GM19240 (cell line): ENCODE data around the gene GOLGA6B.
"Not testable (repeated sequence)": the region's sequence is repeated elsewhere in the genome, so short reads cannot be mapped to it uniquely, and the experiment has no call there.

Experiments used
- DNase-seq: peaks from one replicate; pipeline ENCODE4 v3.0.0; 2011; ENCODE audit warnings: low spot score; ENCODE audit not compliant: insufficient read length

Gene GOLGA6B, protein sequence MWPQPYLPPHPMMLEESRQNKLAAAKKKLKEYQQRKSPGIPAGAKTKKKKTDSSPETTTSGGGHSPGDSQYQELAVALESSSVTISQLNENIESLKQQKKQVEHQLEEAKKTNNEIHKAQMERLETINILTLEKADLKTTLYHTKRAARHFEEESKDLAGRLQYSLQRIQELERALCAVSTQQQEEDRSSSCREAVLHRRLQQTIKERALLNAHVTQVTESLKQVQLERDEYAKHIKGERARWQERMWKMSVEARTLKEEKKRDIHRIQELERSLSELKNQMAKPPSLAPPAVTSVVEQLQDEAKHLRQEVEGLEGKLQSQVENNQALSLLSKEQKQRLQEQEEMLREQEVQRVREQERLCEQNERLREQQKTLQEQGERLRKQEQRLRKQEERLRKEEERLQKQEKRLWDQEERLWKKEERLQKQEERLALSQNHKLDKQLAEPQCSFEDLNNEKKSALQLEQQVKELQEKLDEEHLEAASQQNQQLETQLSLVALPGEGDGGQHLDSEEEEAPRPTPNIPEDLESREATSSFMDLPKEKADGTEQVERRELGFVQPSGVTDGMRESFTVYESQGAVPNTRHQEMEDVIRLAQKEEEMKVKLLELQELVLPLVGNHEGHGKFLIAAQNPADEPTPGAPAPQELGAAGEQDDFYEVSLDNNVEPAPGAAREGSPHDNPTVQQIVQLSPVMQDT

DNA sequence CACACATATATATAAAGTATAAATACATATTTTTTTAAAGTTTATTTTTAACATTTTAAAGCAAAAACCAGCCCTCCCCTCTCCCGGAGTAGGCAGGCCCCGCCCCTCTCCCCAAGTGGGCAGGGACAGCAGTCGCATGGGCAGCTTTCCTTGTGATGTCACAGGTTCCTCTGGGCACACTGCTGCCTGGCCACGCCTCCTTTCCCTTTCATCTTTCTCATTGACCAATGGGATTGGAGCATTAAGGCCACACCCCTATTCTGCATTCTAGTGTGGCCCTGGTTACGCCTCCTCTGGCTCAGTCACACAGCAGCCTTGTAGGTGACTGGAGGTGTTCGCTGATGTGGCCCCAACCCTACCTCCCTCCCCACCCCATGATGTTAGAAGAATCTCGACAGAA, at the start of gene GOLGA6B:
Gene GOLGA6B (plus strand): TSS at position 301 of the 400 bp plus-strand sequence. CDS start 41 bp downstream, at position 342.
- not testable (repeated sequence) for DNase-seq

GRCh38 chr15:72604794-72605193, 49.7 kb upstream of the GOLGA6B start:
- no peak for DNase-seq

- DNase-seq: not testable (repeated sequence)
Observed at GRCh38 chr15:72608084-72608483, 46.4 kb upstream of the GOLGA6B start.

GRCh38 chr15:72609862-72610261, 44.6 kb upstream of the GOLGA6B start:
- DNase-seq: no peak

GRCh38 chr15:72612324-72612723, 42.2 kb upstream of the GOLGA6B start:
- not testable (repeated sequence) for DNase-seq

GRCh38 chr15:72614810-72615532, 39.5 kb upstream of the GOLGA6B start:
- DNase-seq: no peak

DNA sequence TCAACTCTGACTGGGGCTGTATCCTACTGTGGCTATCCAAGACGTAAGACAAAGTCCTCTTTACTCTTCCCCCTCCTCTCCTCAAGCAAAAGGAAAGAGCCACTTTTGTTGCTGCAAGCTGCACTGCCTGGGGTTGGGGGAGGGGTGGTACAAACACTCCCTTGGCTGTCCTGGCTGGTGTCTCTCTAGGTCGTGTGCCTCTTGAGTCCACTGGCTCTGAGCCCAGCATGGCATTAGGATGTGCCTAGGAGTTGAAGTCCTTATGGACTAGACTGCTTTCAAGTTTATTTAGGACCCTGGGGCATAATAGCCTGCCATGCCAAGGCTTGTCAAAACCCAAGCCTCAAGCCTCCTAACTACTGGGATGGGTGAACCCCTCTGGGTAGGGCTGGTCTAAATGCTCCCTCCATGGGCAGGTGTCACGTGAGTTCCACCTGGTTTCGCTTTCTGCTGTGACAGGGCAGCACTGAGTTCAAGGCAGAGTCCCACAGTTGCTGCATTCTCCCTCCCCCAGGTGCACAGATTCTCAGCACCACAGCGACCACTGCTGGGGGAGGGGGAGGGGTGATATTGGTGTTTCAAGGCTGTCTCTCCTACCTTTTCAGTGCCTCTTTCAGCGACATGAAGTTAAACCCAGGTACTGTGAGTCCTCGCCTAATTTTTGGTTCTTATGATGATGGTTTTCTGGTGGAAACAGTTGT, 38.8 kb upstream of the GOLGA6B start:
- not testable (repeated sequence) for DNase-seq

GRCh38 chr15:72616491-72617210, 37.8 kb upstream of the GOLGA6B start:
- no peak for DNase-seq

- DNase-seq: not testable (repeated sequence)
Observed at GRCh38 chr15:72623854-72624253, 30.6 kb upstream of the GOLGA6B start.

DNA sequence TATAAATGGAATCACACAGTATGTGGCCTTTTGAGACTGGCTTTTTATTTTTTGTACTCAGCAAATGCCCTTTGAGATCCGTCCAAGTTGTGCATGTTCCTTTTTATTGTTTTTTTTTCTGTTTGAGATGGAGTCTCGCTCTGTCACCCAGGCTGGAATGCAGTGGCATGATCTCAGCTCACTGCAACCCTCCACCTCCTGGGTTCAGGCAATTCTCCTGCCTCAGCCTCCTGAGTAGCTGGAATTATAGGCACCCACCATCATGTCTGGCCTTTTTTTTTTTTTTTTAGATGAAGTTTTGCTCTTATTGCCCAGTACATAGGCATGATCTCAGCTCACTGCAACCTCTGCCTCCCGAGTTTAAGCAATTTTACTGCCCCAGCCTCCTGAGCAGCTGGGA, 28.3 kb upstream of the GOLGA6B start:
- DNase-seq: not testable (repeated sequence)

- DNase-seq: not testable (repeated sequence)
Observed at GRCh38 chr15:72628249-72629067, 26.0 kb upstream of the GOLGA6B start.

- DNase-seq: not testable (repeated sequence)
Observed at GRCh38 chr15:72629068-72629570, 25.4 kb upstream of the GOLGA6B start.

- not testable (repeated sequence) for DNase-seq
Observed at GRCh38 chr15:72636519-72637282, 17.8 kb upstream of the GOLGA6B start.

- not testable (repeated sequence) for DNase-seq
Observed at GRCh38 chr15:72639759-72640483, 14.6 kb upstream of the GOLGA6B start.

GRCh38 chr15:72642271-72642670, 12.2 kb upstream of the GOLGA6B start:
- not testable (repeated sequence) for DNase-seq

- DNase-seq: not testable (repeated sequence)
Observed at GRCh38 chr15:72648631-72649253, 5.8 kb upstream of the GOLGA6B start.

DNA sequence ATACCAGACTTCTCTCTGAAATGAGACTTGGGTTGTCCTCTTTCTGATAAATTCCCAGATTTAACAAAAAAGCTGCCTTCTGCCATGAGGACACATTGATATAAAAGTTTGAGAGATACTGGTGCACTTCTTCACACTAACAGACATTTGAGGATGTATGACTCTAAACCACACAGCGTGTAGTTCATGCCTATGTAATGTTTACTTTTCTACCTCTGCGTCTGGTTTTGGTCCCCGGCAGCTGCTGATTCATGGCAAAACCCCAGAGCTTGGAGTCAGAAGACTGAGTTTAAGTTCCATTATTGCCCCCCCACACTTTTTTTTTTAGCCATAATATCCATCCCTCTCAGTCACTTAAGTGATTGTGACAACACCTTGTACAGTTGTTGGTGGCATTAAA, 1.5 kb downstream of the GOLGA6B start:
- DNase-seq: not testable (repeated sequence)
